Stimulated activated CD4-positive, alpha-beta T cell treated with anti-CD3 and anti-CD28 coated beads, Interleukin-2, amount 100 ng/mL, for 48 hours (primary cell): ENCODE data around the gene AARS2.
"Not testable (repeated sequence)": the region's sequence is repeated elsewhere in the genome, so short reads cannot be mapped to it uniquely, and the experiment has no call there.

Source experiments
- DNase-seq, 2 donors: peaks; one replicate each; pipeline ENCODE4 v3.0.0-alpha.2; 2020

Gene AARS2

DNA sequence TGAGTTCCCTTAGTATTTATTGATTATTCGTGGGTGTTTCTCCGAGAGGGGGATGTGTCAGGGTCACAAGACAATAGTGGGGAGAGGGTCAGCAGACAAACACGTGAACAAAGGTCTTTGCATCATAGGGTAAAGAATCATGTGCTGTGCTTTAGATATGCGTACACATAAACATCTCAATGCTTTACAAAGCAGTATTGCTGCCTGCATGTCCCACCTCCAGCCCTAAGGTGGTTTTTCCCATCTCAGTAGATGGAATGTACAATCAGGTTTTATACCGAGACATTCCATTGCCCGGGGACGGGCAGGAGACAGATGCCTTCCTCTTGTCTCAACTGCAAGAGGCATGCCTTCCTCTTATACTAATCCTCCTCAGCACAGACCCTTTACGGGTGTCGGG, 15.1 kb upstream of the AARS2 start:
- DNase-seq: not testable (repeated sequence)

- DNase-seq: no peak
These were observed 14.6 kb upstream of the AARS2 start for GRCh38 chr6:44327760-44328159.

- DNase-seq: no peak
These were observed 13.9 kb upstream of the AARS2 start for GRCh38 chr6:44327096-44327495.

DNA sequence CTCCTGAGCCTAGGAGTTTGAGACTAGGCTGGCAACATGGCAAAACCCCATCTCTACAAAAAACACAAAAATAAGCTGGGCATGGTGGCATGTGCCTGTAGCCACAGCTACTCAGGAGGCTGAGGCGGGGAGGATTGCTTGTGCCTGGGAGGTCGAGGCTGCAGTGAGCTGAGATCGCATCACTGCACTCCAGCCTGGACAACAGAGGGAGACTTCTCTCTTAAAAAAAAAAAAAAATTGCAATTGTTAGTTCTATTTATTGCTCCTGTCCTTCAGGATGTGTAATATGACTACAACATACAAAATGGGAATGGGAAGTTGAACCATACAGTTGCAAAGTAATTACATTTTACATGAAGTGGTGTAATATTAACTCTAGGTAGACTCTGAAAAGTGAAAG, 8.1 kb upstream of the AARS2 start:
- no peak for DNase-seq

GRCh38 chr6:44317136-44317631, 4.0 kb upstream of the AARS2 start:
- DNase-seq: not testable (repeated sequence)

DNA sequence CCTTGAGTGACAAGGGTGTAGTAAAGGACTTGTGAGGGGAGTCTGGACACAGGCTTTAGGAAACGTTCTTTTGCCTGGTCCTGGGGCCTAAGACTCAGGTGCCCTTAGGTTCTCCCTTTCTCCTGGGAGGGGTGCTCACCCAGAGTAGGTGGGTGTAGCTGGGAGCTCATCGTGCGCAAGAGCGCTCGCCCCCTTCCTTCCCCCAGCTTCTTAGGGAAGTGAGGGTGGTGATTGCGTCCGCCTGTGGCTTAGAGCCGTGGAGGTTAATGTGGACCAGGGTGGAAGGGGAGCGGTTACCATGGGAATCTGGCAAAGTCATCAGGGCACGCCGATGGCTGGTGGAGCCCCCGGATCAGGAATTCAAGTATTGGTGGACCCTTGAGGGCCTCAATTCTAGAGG, 3.3 kb upstream of the AARS2 start:
- DNase-seq: no peak

DNA sequence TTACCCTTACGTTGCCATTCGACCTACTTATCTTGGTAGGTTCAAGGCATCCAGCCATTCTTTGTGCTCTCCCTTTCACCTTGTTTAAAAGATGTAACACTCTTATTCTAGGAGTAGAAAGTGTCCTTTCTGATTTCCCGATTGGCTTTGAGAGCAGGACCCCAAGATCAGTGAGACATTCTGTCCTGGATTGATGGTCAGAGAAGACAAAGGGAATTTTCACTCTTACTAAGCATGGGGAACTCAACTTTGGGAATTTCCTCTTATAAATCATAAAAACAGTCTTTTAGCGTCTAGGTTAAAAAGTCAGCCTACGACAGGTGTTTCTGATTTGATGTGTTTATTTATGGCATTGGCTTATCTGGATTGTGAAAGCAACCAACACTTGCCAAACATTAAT, 2.8 kb upstream of the AARS2 start:
- no peak for DNase-seq

DNA sequence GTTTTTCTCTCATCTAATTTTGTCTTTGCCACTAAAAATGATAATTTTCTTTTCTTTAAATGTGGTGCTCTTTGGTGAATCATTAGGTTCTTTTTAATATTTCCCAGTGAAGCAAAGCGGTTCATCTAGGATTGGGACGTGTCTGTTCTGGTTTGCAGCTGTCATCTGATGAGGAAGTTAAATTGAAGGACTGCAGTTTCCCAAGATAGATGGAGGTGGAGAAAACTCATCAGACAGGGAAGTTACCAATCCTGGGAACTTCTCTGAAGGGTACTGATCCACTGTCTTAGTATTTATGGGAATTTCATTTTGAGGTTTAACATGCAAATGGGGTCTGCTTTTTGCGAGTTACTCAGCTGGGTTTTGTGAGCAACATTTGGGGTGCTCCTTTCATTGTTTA, 2.4 kb upstream of the AARS2 start:
- no peak for DNase-seq

- not testable (repeated sequence) for DNase-seq
These were observed 1.5 kb upstream of the AARS2 start for GRCh38 chr6:44314657-44315056.

DNA sequence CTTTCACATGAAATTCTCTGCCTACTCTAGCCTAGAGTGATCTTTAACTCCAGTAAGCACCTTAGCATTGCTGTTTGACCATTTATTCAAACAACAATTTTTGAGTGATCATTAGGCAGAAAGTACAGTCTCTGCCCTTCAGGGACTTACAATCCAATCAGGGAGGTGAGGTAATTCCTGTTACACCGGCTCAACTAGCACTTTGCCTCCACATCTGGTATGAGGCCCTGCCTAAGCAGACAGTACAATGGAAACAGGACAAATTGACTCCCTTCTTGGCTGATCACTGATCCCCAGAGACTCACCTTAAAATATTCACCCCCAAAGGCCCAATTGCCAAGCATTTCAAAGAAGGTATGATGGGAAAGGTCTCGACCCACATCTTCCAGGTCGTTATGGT, 1.4 kb downstream of the AARS2 start:
- DNase-seq: no peak

DNA sequence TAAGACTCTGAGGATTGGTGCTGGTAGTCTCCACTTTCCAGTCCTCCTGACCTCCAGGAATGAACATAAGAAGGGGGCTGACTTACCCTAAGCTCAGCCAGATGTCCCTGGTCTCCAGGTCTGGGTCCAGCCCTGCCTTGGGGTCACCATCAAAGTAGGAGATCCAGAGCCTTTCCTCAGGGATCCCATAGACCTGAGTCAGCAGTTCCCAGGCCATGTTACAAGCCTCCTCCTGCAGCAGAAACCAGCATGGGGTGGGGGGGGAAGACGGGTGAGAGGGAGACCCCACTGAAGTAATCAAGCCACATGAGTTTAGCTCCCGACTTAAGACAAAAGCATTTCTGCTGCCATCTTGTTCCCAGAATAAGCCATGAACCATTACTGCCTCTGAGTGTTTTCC, 1.8 kb downstream of the AARS2 start:
- DNase-seq: no peak

DNA sequence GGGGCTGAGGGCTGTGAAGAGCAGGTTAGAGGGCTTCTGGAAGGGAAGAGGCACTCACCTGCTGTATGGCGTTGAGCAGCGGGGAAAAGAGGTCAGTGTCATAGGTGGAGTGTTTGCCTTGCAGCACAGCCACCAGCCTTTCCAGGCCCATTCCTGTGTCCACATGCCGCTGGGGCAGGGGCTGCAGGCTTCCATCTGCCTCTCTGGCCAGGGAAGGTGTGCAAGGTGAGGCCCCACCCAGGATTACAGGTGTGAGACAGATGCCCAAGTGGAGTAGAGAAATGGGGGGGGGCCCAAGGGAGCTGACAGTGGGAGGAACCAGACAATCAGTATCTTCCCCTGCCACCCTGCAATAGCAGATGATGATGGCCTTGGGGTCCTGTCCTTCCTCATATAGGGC, 2.9 kb downstream of the AARS2 start:
- DNase-seq: no peak

- no peak for DNase-seq
These were observed 3.5 kb downstream of the AARS2 start for GRCh38 chr6:44309631-44310030.

DNA sequence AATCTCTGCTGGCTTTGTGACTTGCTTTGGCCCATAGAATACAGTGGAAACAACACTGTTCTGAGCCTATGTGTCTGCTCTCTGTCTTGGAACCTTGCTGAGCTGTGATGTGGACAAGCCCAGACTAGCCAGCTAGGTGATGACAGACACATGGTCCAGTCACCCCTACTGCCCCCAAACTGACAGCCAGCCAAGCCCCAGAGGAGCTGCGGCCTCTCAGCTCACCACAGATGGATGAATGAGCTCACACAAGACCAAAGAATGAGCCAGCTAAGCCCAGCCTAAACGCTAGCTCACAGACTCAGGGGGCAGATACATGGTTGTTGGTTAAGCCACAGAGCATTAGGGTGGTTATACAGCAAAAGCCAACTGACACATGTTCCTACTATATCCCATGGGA, 4.1 kb downstream of the AARS2 start:
- no peak for DNase-seq

DNA sequence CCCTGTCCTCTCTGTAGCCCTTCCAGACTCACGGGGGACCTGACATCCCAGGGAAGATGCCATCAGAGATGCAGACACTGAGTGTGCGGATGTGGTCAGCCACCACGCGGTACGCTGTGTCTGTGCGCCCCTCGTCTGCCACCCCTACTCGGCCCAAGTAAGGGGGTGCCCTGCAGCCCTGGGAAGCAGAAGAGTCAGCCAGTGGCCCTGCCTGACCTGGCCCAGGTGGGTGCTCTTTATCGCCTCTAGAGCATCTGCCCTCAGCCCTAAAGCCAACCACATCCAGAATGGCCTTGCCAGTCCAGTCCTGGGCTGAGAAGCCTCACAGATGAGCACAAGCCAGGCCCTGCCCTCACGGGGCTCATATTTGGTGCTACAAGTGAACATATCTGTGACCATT, 5.9 kb downstream of the AARS2 start:
- no peak for DNase-seq

- DNase-seq: no peak
These were observed 6.4 kb downstream of the AARS2 start for GRCh38 chr6:44306710-44307109.

GRCh38 chr6:44305200-44305725, 7.9 kb downstream of the AARS2 start:
- DNase-seq: no peak

DNA sequence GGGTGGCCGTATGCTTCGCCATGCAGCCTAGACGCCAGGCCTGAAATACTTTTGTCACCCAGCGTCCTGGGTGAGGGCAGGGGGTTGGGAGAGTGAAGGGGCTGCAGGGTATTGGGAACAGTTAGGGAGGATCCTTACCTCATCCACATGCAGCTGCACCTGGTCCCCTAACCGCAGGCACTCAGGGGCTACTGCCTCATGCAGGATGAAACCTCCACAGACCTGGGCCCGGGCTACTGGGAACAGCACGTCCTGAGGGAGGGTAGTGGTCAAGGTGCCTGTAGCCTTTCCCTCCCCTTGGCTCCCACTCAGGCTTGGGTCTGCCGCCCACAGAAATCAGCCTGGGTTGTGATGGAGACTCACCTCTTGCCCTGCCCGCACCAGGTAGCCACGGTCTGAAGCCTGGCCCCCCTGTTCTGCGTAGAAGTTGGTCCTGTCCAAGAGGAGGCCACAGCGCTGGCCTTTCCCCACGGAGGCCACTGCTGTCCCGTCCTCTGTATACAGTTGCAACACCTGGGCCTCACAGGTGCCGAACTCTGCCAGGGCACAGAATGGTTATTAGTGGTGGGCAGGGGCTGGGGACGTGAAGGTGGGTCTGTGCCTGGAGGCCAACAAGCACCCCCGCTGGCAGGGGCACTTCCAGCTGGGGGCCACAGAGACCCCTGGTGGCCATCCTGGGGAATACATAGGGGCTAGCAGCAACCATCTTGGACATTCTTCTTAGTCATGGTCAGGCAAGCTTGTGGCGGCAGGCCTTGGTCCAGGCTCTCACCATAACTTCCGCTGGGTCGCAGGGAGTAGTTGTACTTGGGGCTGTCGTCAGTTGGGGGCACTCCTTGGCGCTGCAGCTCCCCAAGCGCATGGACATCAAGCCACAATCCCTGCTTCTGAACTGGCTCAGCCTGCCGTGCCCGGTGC, 8.6 kb downstream of the AARS2 start:
- DNase-seq: peak; percentile 21 to 37

DNA sequence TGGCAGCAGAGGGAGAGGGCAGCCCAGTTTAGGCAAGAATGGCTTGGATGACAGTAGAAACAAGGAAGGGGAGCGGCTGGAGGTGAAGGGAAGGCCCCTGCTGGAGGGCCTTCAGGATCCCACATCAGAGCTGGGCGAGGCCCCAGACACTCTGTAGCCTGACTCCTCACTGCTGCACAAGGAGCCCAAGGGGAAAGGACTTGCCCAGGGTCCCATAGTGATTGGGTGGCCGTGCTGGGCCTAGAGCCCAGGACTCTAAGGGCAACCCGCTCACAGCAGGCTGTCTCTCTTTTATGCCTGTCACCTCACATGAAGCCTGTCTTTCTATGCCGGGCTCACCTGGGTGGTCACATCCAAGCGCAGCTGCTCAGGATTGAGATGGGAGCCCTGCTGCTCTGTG, 9.3 kb downstream of the AARS2 start:
- no peak for DNase-seq

DNA sequence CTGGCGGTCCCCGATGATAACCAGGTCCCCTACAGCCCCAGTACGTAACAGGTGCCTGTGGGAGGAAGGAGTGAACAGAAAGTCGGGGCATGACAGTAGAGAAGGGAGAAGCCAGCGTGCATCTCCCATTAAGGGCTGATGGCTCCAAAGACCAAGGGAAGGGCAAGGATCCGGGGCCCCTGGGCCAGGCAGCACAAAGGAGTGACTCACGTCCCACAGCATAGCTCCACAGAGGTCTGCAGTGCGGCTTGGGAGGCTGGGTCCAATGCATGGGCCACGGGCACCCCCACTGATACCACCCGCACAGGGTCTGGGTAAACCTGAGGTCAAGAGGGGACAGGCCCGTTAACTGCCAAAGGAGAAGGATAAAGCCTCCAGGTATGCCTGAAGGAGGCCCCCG, 10.3 kb downstream of the AARS2 start:
- no peak for DNase-seq

DNA sequence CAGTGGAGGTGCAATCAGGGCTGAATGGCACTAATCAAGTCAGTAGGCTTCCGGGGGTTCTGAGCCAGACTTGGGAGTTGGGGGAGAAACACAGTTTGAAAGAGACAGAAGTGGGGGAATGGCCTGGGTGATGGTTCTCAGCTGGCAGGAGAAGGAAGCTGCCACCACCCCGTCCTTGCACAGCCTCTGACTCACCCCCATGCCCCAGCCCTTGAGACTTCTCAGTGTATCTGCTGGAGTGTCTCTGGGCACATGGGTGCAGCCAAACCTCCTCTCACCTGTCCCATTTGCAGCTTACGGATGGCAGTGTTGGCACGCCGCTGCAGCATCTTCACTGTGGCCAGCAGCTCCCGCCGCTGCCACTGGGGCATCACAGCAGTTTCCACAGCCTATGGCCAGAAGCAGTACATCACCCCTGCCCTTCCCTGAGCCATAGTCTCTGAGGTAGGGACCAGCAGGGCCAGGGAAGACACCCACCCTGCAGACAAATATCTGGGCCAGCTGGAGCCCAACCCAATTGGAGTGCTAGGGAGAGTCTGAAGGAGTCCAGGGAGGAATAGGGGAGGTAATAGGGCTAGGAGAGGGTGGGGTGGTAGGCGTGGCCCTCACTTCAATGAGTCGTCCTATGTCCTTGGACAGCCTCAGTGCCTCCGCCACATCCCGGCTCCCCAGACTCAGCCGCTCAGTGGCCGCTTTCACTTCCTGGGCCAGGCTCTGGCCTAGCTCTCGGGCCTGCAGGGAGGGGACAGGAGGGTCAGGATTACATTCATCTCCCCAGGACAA, 11.2 kb downstream of the AARS2 start:
- no peak for DNase-seq

GRCh38 chr6:44301106-44301505, 12.0 kb downstream of the AARS2 start:
- DNase-seq: no peak

GRCh38 chr6:44300292-44300823, 12.8 kb downstream of the AARS2 start:
- DNase-seq: no peak

DNA sequence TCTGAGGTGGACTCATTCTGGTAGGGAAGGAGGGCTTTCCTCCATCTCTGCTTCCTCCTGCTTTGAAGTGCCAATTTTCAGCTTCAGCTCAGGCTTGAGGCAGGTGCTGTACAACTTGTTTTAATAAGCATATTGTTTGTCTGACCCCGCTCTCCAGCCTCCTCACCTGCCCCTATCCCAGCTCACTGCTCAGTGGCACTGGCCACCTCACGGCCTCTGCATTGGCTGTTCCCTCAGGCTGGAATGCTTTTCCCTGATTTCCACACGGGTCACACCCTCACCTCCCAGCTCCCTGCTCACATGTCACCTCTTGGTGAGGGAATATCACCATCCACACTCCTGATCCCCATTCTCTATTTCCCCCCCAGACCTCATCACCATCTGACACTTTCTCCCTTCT, 14.3 kb downstream of the AARS2 start:
- DNase-seq: no peak
